Lung (tissue), 12 donors: ENCODE results near the gene FHAD1. TPM values are rescaled to one million over a fixed set of nuclear protein-coding genes. Genes with fewer than 3 reads are reported as not detected.

Experiments
- ATAC-seq: fragments of 200-7000 bp; cut with Tn5 transposase; one replicate; pipeline ENCODE4 v1.9.1; 2020; ENCODE audit warnings: moderate number of reproducible peaks; ENCODE audit not compliant: insufficient read depth, low FRiP score
- DNase-seq, 3 donors: peaks; one replicate each; pipeline ENCODE4 v3.0.0-alpha.2; 2013 to 2017
- H3K27ac ChIP-seq, 2 donors: one replicate each; pipeline ENCODE4 v1.5.1; 2013; ENCODE audit warnings: mild to moderate bottlenecking in 2 of 2, moderate library complexity in 2 of 2, control low read depth in 1 of 2, inconsistent platforms in 1 of 2, low read depth in 1 of 2, low read length in 1 of 2
- H3K27me3 ChIP-seq, 3 donors: one replicate each; pipeline ENCODE4 v1.5.1; 2013; ENCODE audit warnings: low read length in 2 of 3; ENCODE audit not compliant: control insufficient read depth in 3 of 3, insufficient read depth in 3 of 3
- H3K36me3 ChIP-seq, 4 donors: one replicate each; pipeline ENCODE4 v1.5.1; 2013; ENCODE audit warnings: low read length in 4 of 4, mild to moderate bottlenecking in 1 of 4, moderate library complexity in 1 of 4; ENCODE audit not compliant: control insufficient read depth in 4 of 4, insufficient read depth in 4 of 4
- H3K4me1 ChIP-seq, 5 donors: one replicate each; pipeline ENCODE4 v1.5.1; 2013; ENCODE audit warnings: low read length in 5 of 5, mild to moderate bottlenecking in 2 of 5, moderate library complexity in 1 of 5; ENCODE audit not compliant: control insufficient read depth in 5 of 5, insufficient read depth in 5 of 5
- H3K4me3 ChIP-seq: one replicate; pipeline ENCODE4 v1.5.1; 2013; ENCODE audit warnings: mild to moderate bottlenecking, control low read depth, moderate library complexity
- H3K9ac ChIP-seq, 2 donors: one replicate each; pipeline ENCODE4 v1.5.1; 2013; ENCODE audit warnings: low read length in 2 of 2, control low read depth in 1 of 2; ENCODE audit not compliant: insufficient read depth in 1 of 2
- H3K9me3 ChIP-seq, 4 donors: one replicate each; pipeline ENCODE4 v1.5.1; 2013; ENCODE audit warnings: low read length in 3 of 4, mild to moderate bottlenecking in 1 of 4, moderate library complexity in 1 of 4; ENCODE audit not compliant: control insufficient read depth in 4 of 4, insufficient read depth in 3 of 4
- WGBS, 2 donors: extraction: QIAGEN DNeasy Blood & Tissue Kit; methylation state at CpG; one replicate each; pipeline ENCODE4 v1.1.7; 2013; 5-methylcytosine and 5-hydroxymethylcytosine counted together
- polyA plus RNA-seq, 2 donors: library from polyadenylated mRNA; stranded (reverse); fragments of 200-250 nt; gene quantifications; one replicate each; pipeline ENCODE4 v1.2.1, GENCODE V29; 2013
- total RNA-seq, 2 donors: library from RNA; depleted of rRNA in 1 of 2; stranded (reverse); fragments of >200 nt in 1 of 2; gene quantifications; one replicate each; pipeline ENCODE4 v1.2.1, GENCODE V29; 2014 to 2021
- TF ChIP-seq, protein P1 (sequence below): IDR thresholded peaks from 2 replicates; pipeline ENCODE4 v1.5.1; 2012; ENCODE audit warnings: mild to moderate bottlenecking; ENCODE audit errors: control extremely low read depth, extremely low read depth
- donor health status: control.
- donor health status: control.
- donor health status: Bipolar disorder and iron deficiency.
- donor health status: healthy.
- donor health status: DM: yes; HTN: yes; CAD: no.

The FHAD1 gene
- total and polyA plus RNA-seq, 4 donors, result 4.4 to 25.9 (median 9.2) TPM

GRCh38 chr1:15429701-15430149, 182.7 kb downstream of the FHAD1 start:
- no peak for DNase-seq
- no peak overlapping the region for H3K27ac ChIP-seq

GRCh38 chr1:15430787-15431570, 184.0 kb downstream of the FHAD1 start:
- no peaks in the 10 kb centered on the region for H3K9me3 ChIP-seq
- peaks cover 0 to 30% (median 0%) of the 10 kb centered on the region in 5 donors for H3K4me1 ChIP-seq
- no peak overlapping the region for H3K27ac ChIP-seq
- TF ChIP-seq, protein P1, sequence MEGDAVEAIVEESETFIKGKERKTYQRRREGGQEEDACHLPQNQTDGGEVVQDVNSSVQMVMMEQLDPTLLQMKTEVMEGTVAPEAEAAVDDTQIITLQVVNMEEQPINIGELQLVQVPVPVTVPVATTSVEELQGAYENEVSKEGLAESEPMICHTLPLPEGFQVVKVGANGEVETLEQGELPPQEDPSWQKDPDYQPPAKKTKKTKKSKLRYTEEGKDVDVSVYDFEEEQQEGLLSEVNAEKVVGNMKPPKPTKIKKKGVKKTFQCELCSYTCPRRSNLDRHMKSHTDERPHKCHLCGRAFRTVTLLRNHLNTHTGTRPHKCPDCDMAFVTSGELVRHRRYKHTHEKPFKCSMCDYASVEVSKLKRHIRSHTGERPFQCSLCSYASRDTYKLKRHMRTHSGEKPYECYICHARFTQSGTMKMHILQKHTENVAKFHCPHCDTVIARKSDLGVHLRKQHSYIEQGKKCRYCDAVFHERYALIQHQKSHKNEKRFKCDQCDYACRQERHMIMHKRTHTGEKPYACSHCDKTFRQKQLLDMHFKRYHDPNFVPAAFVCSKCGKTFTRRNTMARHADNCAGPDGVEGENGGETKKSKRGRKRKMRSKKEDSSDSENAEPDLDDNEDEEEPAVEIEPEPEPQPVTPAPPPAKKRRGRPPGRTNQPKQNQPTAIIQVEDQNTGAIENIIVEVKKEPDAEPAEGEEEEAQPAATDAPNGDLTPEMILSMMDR, result peak; percentile 92
- H3K36me3 ChIP-seq, result peaks cover 0 to 26% (median 0%) of the 10 kb centered on the region in 4 donors
- peak; percentile 55 to 78 (median 62) for DNase-seq
- H3K9ac ChIP-seq, result no peak overlapping the region
- H3K4me3 ChIP-seq, result no peak overlapping the region
- WGBS, 2 donors, result 60 to 61% methylated on average over 19 of the region's 19 CpGs
- ATAC-seq, result peak; percentile 83
- no peaks in the 10 kb centered on the region for H3K27me3 ChIP-seq

More at GRCh38 chr1:15429701-15430149, 182.7 kb downstream of the FHAD1 start:
- no peak for ATAC-seq
- Histone ChIP-seq H3K36me3 (peaks cover 0 to 30% (median 0%) of the 10 kb centered on the region in 4 donors), H3K9ac (no peak overlapping the region), H3K9me3 (no peaks in the 10 kb centered on the region), H3K4me3 (no peak overlapping the region), H3K4me1 (peaks cover 0 to 30% (median 0%) of the 10 kb centered on the region in 5 donors), H3K27me3 (no peaks in the 10 kb centered on the region)
- TF ChIP-seq, protein P1, result no peak
- WGBS, 2 donors, result 72 to 75% methylated on average over 19 of the region's 19 CpGs

- H3K9ac ChIP-seq, result no peak overlapping the region
- no peak overlapping the region for H3K4me3 ChIP-seq
- H3K4me1 ChIP-seq, result peaks cover 0 to 27% (median 0%) of the 10 kb centered on the region in 5 donors
- peaks cover 0 to 22% (median 0%) of the 10 kb centered on the region in 4 donors for H3K36me3 ChIP-seq
- H3K27me3 ChIP-seq, result no peaks in the 10 kb centered on the region
- no peak for DNase-seq
- no peaks in the 10 kb centered on the region for H3K9me3 ChIP-seq
- no peak overlapping the region for H3K27ac ChIP-seq
- TF ChIP-seq, protein P1, result no peak
- 81 to 87% methylated on average over 4 of the region's 4 CpGs for WGBS, 2 donors
- no peak for ATAC-seq
These were observed 184.5 kb downstream of the FHAD1 start for GRCh38 chr1:15431571-15431948.
